NOMO-1 treated with dmso at 0.1 percent for 144 hours (cell line): Measurements from ENCODE around the gene SFT2D2.
"Not testable (repeated sequence)": the region's sequence is repeated elsewhere in the genome, so short reads cannot be mapped to it uniquely, and the experiment has no call there.

Experiments
- DNase-seq: peaks from one replicate; lab custom pipeline; 2025; ENCODE audit not compliant: unreplicated experiment; lab: John Stamatoyannopoulos, UW

SFT2D2 gene

DNA sequence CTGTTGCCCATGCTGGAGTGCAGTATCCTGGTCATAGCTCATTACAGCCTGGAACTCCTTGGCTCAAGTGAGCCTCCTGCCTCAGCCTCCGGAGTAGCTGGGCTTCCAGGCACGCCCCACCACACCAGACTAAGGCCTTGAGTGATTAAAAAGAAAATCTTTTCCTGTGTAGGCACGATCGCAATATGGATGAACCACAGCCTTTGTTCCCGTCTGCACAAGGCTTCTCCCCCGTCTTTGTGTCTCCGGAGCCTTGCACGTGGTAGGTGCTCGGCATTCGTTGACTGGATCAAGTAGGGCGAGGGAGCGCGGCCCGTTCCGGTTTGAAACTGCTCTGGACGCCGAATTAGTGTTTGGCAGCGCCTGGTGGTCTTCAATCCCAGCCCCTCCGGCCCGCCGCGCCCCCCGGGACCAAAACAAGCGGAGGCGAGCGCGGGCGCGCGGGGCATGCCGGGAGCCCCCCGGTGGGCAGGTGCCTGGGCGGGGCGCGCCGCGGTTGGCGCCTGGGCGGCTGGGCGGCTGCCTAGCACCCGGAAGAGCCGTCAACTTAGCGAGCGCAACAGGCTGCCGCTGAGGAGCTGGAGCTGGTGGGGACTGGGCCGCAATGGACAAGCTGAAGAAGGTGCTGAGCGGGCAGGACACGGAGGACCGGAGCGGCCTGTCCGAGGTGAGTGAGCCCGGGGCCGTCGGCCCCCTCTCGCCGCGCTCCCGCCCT lies at the start of gene SFT2D2:
Gene SFT2D2, plus strand, starts transcription at position 529 of the 715 bp plus-strand sequence. Its CDS starts 76 bp downstream, at position 605.
- DNase-seq: peak; percentile 82

DNA sequence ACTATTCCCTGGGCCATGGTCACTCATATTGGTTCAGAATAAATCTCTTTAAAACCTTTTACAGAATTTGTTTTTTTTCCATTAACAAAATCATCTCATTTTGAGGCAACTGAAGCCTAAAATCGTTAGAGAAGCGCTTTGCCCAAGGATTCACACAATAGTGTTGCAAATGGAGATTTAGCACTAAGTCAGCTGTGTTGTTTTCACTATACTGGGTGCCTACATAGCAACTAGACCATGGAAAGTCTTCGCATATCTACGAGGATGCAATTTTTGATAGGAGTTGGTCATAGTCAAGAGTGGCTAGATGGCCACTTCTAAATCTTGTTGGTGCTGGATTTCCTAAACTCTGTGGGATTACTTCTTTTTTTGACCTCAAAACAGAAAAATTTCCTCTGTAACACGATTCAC lies 47.6 kb upstream of the SFT2D2 start:
- DNase-seq: no peak

DNA sequence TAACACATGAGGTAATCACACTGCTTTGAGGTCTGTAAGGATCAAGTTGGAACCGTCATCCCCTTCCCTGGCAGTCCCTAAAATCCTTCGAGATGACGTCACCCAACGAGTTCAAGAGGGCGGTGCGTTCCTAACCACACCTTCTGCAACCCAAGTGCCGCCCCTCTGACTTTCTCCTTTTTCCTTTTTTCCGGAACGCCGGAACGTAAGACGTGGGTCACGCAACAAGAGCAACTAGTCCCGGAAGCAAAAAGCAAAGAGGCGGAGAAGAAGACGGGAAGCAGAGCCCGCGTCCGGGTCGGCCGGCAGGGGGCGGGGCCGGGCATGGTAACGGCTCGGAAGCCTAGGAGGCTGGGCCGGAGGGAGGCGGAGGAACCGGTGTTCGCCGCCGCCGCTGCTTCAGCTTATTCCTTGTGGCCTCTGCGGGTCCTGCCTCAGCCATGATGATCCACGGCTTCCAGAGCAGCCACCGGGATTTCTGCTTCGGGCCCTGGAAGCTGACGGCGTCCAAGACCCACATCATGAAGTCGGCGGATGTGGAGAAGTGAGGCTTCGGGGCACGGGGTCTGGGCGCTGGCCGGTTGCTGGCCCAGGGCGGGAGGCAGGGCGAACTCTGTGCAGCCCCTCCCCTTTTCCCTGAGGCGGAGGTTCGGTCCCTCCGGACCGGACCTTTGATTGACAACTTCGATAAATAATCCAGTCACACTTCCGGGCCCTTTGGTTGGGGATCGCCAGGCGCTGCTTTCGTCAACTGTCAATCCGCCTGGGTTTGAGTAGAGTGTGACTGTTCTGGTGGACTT lies 47.0 kb upstream of the SFT2D2 start, which contains the start of gene TIPRL:
Gene TIPRL, plus strand, starts transcription at position 325 of the 800 bp plus-strand sequence. Its CDS starts 116 bp downstream, at position 441.
- peak; percentile 95 for DNase-seq

DNA sequence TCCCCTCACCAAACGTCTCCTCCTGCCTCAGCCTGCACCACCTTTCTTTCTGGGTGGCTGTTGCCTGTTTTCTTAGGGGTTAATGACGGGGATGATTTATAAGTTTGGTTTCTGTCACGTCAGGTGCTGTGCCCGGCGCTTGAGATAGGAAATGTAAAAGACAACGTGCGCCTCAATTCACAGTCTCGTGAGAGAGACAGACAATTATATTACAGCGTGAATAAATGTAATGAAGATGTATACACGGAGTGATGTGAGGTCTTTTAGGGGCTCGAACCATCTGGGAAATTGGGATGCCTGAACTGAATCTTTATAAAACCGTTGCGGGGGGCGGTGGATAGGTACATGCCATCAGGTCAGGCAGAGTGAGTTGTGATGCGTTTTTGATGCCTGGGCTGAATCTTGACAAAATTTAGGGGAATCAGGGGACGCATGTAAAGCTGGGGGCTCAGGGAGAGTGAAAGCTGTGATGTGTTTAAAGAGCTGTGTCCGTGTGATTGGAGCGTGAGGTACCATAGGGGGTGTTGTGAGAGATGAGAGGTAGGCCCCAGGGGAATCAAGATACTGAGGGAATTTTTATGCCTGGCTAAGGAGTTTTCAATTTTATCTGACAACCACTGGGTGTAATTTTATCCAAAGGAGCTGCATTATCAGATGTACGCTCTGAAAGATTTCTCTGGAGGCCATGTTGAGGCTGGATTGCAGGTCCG lies 46.2 kb upstream of the SFT2D2 start:
- no peak for DNase-seq

DNA sequence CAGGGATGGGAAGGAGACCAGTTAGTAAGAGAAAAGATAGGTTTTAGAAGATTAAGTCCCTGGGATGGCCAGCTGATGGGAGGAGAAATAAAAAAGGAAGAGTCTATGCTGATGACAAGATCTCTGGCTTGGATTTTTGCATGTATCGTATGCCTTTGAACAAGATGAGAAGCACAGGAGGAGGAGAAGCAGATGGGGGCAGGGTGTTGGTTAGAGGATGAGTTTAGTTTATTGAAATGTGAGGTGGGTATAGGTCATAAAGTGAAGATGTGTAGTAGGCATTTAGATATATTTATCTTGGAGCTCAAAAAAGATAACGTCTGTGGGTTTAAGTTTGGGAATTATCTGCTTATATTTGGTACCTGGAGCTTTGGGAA lies 45.7 kb upstream of the SFT2D2 start:
- DNase-seq: no peak

DNA sequence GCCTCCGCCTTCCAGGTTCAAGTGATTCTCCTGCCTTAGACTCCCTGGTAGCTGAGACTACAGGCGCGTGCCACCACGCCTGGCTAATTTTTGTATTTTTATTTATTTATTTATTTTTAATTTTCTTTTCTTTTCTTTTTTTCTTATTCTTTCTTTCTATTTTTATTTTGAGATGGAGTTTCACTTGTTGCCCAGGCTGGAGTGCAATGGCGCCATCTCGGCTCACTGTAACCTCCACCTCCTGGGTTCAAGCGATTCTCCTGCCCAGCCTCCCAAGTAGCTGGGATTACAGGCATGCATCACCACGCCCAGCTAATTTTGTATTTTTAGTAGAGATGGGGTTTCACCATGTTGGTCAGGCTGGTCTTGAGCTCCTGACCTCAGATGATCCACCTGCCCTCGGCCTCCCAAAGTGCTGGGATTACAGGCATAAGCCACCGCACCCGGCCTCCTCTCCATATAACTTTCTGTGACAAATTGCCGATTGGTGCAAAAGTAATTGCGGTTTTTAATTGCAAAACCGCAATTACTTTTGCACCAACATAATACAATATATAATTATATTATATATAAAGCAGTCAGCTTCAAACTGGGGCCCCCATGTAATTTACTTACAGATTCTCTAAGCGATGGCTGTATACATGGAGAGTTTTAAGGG lies 44.6 kb upstream of the SFT2D2 start:
- DNase-seq: not testable (repeated sequence)

DNA sequence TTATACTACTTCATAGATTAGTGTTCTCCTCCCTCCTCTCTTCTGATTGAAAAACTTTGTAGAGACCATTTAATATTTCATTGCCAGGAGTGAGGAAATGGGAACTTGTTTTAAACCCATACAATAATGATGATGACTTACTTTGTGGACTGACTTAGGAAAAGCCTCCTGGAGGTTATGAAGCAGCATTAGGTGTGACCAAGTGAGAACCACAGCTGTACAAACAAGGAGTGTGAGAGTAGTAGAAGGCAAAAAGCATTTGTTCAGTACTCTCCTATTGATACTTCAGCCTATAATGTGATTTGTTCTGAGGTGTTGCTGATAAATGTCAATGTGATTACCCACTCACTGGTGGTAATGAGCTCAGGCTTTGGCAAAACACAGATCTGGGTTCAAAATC lies 38.6 kb upstream of the SFT2D2 start:
- DNase-seq: no peak

DNA sequence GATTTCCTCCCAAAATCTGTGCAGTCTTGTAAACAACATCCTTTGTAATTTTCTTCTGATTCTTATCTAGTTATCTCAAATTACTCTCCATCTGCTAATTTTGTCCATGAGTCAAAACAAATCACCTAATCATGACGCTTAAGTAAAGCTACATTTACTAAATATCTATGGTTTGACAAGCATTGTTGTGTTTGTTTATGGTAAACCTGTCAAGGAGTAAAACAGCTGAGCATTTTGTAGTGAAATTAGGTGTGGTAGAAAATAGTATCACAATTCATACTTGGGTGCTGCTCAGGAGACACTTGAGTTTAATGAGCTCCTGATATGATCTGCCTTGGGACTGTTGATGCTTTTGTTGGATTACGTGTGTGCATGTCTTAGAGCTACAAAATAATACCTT lies 35.4 kb upstream of the SFT2D2 start:
- no peak for DNase-seq

DNA sequence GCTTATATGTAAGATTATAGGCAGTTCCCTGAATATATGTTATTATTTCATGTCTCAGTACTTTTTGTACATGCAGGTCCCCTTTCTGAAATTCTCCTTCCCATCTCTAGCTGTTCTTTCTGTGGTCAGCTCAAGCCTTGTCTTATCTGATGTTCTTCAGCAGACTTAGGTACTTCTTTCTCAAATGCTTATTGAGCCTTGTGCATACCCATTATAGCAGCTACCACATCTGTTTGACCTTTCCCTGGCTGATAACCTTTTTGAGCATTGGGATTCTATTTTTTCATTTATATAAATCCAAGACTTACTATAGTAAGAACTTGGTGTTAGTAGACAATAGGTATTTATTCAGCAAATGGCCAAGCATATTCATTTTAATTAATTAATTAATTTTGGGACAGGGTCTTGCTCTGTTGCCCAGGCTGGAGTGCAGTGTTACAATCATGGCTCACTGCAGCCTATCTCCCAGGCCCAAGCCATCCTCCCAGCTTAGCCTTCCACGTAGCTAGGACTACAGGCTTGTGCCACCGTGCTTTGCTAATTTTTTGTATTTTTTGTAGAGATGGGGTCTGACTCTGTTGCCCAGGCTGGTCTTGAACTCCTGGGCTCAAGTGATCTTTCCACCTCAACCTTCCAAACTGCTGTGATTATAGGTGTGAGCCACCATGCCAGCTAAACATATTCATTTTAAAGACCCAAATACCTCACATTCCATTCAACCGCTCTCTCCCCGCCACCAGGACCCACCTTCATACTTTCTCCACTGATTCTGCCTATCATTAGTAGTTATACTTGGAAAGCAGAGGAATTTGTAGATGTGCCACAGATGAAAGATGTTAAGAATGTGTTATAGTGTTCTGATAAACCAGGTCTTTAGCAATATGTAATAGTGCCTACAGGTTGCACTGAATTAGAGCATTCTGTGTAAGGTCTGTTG lies 30.3 kb upstream of the SFT2D2 start:
- no peak for DNase-seq

DNA sequence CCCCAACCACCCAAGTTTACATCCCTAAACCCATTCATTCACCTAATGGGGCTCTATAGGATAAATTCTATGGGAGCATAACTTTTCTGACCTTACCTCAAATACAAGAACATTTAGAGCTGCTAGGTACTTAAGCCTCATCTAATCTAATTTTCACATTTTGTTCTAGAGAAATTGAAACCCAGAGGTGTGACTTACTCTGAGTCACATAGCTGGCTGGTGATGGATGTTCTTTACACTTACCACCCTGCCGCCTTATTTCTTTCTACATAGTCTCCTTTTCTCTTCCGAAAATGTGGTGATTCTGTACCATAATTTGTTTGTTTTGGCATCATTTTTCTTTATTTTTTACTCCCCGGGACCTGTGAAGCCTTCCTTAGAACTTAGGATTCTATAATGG lies 26.7 kb upstream of the SFT2D2 start:
- DNase-seq: no peak

DNA sequence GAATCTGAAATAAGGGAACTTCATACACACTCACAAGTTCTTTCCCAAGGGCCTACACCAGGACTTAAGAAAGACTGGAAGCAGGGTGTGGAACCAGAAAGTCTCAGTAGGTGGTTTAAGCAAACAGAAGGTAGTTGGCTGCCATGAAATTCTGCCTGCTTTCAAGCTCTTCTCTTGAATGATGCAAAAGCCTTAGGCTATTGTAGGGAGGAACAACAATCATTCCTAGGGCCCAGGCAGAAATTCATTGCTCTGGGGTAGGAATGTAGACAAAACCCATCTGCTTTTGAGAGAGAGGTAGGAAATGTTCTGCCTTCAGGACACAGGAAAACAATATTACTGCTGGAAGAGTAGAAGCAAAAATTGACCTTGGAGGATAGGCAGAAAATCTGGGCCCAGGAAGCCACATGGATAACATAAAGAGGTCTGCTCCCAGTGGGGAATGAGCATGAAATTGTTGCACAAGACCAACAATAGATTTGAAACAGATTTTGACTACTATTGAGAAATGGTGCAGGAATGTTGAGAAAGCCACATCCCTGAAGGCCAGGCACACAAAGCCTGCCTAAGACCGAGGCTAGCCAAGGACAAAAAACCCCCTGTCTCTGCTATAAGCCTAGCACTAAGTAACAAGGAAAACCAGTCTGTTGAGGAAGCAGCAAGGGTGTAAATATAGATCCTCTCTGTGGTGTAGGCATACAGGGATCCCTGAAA lies 22.7 kb upstream of the SFT2D2 start:
- no peak for DNase-seq

DNA sequence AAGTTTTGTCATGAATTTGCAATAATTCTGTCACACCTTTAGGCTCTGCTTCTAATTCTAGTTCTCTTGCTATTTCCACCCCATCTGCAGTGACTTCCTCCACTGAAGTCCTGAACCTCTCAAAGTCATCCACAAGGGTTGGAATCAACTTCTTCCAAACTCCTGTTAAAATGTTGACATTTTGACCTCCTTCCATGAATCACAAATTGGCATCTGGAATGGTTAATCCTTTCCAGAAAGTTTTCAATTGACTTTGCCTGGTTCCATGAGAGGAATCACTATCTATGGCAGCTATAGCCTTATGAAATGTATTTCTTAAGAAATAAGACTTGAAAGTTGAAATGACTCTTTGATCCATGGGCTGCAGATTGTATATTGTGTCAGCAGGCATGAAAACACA lies 19.7 kb upstream of the SFT2D2 start:
- no peak for DNase-seq

DNA sequence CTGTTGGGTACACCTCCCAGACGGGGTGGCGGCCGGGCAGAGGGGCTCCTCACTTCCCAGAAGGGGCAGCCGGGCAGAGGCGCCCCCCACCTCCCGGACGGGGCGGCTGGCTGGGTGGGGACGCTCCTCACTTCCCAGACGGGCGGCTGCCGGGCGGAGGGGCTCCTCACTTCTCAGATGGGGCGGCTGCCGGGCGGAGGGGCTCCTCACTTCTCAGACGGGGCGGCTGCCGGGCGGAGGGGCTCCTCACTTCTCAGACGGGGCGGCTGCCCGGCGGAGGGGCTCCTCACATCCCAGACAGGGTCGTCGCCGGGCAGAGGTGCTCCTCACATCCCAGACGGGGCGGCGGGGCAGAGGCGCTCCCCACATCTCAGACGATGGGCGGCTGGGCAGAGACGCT lies 18.1 kb upstream of the SFT2D2 start:
- DNase-seq: not testable (repeated sequence)

DNA sequence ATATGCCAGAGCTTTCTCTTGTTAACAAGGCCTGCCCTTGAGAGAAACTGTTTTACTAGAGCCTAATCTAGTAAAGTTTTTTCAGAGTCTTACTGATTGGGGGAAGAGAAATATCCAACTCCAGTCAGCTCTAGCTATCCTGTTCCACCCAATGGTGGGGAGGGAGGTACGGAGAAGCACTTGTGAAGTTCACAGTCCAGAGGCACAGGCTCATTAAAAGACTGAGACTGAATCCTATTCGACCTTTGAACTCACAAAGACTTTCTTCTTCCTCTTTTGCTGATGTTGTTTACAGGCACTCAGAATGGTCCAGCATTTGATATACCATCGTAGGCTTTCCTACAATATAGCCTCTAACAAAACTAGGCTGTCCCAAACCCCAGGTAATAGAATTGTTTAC lies 15.5 kb upstream of the SFT2D2 start:
- DNase-seq: no peak

DNA sequence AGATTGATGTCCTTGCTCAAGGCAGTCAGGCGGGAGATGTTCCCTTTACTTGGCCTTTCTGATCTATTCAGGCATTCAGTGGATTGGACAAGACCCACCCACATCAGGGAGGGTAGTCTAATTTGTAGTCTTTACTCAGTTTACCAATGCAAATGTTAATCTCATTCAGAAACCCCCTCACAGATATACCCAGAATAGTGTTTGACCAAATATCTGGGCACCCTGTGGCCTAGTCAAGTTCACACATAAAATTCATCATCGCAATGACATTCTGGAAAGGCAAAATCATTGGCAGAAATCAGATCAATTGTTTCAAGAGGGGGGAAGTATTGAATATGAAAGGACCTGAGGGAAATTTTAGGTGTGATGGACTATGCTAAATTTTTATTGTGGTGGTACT lies 12.5 kb upstream of the SFT2D2 start:
- DNase-seq: no peak

DNA sequence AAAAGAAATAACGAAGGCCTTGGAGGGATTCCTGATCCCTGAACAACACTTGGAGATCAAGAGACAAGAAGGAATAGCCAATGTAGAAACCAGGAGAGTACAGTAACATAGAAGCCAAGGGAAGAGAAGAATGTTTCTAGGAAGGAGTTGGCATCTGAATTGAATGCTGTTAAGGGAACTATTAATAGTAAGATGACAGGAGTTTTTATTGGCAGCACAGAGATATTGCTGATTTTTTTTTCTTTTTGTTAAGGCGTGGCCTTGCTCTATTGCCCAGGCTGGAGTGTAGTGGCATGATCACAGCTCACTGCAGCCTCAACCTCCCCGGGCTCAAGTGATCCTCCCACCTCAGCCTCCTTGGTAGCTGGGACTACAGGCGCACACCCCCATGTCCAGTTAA lies 9.6 kb upstream of the SFT2D2 start:
- DNase-seq: no peak

DNA sequence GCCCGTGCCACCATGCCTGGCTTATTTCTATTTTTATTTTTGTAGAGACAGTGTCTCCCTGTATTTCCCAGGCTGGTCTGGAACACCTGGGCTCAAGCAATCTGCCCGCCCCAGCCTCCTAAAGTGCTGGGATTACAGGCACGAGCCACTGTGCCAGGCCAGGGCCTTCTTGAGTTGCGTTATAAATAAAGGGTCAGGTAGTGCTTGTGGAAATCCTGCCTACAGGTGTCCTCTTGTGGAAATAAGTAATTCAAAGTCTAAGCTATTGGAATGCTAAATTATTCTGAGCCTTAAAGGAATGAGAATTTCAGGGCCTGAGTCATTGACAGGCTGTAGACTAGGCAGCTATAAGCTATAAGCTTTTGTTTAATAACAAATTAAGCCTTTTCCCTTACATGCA lies 8.1 kb upstream of the SFT2D2 start:
- no peak for DNase-seq

DNA sequence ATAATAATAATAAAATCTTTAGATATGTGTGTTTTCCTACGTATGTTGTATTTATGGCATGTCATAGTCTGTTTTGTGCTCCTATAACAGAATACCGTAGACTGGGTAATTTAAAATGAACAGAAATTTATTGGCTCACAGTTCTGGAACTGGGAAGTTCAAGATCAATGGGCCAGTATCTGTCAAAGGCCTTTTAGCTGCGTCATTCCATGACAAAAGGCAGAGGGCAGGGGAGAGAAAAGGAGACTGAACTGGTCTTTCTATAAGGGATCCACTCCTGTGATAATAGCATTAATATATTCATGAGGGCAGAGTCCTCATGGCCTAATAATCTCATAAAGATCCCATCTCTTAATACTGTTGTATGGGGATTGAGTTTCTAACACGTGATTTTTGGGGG lies 7.1 kb upstream of the SFT2D2 start:
- no peak for DNase-seq

DNA sequence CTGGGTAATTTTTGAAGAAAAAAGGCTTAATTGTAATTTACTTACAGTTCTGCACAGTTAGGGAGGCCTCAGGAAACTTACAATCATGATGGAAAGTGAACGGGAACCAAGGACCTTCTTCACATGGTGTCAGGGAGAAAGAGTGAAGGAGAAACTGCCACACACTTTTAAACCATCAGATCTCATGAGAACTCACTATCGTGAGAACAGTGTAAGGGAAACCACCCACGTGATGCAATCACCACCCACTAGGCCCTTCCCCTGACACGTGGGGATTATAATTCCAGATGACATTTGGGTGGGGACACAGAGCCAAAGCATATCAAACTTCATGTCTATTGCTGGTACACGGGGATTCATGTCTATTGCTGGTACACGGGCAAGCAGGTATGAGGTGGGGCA lies 5.3 kb upstream of the SFT2D2 start:
- no peak for DNase-seq

DNA sequence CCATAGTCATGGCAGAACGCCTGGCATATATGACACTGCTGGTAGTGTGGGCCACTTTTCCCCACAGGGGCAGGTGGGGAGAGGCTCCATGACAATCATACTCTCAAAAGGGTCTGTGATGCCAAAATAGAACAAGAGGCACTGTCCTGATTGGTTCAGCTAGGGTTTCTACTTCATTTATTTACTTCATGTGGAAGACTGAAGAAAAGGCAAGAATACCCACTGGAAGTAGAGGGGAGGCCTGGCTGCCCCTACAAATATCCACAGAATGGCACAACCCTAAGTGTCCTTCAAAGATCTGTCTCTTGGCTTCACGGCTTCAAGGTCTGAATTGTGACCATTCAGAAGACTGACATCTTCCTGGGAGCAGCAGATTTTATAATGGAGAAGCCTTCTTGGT lies 4.5 kb upstream of the SFT2D2 start:
- DNase-seq: no peak
